Liver (tissue), 9 donors: ENCODE data around the gene CFAP410. TPM values are rescaled to one million over a fixed set of nuclear protein-coding genes. Genes with fewer than 3 reads are reported as not detected.

ENCODE experiments used
- DNase-seq: peaks from one replicate; pipeline ENCODE4 v3.0.0-alpha.2; 2017; ENCODE audit warnings: low spot score
- H3K27ac ChIP-seq, 2 donors: one replicate each; pipeline ENCODE4 v1.7.0; 2013; ENCODE audit warnings: inconsistent platforms in 2 of 2, low read length in 2 of 2, control low read depth in 1 of 2, low read depth in 1 of 2, mild to moderate bottlenecking in 1 of 2
- H3K27me3 ChIP-seq, 4 donors: one replicate each; pipeline versions ENCODE4 v1.6.1 to v1.7.0; 2013; ENCODE audit warnings: low read length in 3 of 4, inconsistent platforms in 1 of 4, mild to moderate bottlenecking in 1 of 4, moderate library complexity in 1 of 4; ENCODE audit not compliant: control insufficient read depth in 4 of 4, insufficient read depth in 4 of 4
- H3K36me3 ChIP-seq, 4 donors: one replicate each; pipeline versions ENCODE4 v1.6.1 to v1.7.0; 2013; ENCODE audit warnings: low read length in 3 of 4, mild to moderate bottlenecking in 3 of 4, low read depth in 1 of 4, moderate library complexity in 1 of 4; ENCODE audit not compliant: control insufficient read depth in 4 of 4, insufficient read depth in 3 of 4
- H3K4me1 ChIP-seq, 4 donors: one replicate each; pipeline versions ENCODE4 v1.6.1 to v1.7.0; 2013; ENCODE audit warnings: low read length in 3 of 4, mild to moderate bottlenecking in 3 of 4, moderate library complexity in 1 of 4; ENCODE audit not compliant: control insufficient read depth in 4 of 4, insufficient read depth in 4 of 4
- H3K4me3 ChIP-seq, 3 donors: one replicate each; pipeline versions ENCODE4 v1.6.1 to v1.7.0; 2013; ENCODE audit warnings: low read length in 3 of 3, control low read depth in 1 of 3, low read depth in 1 of 3, mild to moderate bottlenecking in 1 of 3
- H3K9ac ChIP-seq, 2 donors: one replicate each; pipeline ENCODE4 v1.7.0; 2013; ENCODE audit warnings: low read length in 2 of 2, mild to moderate bottlenecking in 2 of 2, moderate library complexity in 2 of 2, control low read depth in 1 of 2, low read depth in 1 of 2
- H3K9me3 ChIP-seq, 4 donors: one replicate each; pipeline versions ENCODE4 v1.6.1 to v1.7.0; 2013; ENCODE audit warnings: low read length in 3 of 4; ENCODE audit not compliant: control insufficient read depth in 4 of 4
- FOXA2 ChIP-seq: IDR thresholded peaks from 2 replicates; pipeline ENCODE4 v1.6.1; 2016; ENCODE audit warnings: antibody characterized with exemption
- GABPA ChIP-seq, 2 donors: IDR thresholded peaks in 1 of 2; conservative IDR thresholded peaks in 1 of 2; 2 replicates each; pipeline ENCODE4 v1.6.1; 2016; ENCODE audit warnings: antibody characterized with exemption in 2 of 2, mild to moderate bottlenecking in 1 of 2, moderate library complexity in 1 of 2
- HNF4G ChIP-seq: IDR thresholded peaks from 2 replicates; pipeline ENCODE4 v1.6.1; 2016; ENCODE audit warnings: antibody characterized with exemption
- JUND ChIP-seq, 2 donors: IDR thresholded peaks; 2 replicates each; pipeline ENCODE4 v1.6.1; 2016; ENCODE audit warnings: antibody characterized with exemption in 2 of 2
- NR2F2 ChIP-seq: IDR thresholded peaks from 2 replicates; pipeline ENCODE4 v1.6.1; 2016; ENCODE audit warnings: antibody characterized with exemption
- RAD21 ChIP-seq, 2 donors: IDR thresholded peaks; 2 replicates each; pipeline ENCODE4 v1.6.1; 2016; ENCODE audit warnings: antibody characterized with exemption in 2 of 2, mild to moderate bottlenecking in 2 of 2
- RXRA ChIP-seq, 2 donors: IDR thresholded peaks; 2 replicates each; pipeline ENCODE4 v1.6.1; 2017 to 2018; ENCODE audit warnings: antibody characterized with exemption in 2 of 2, mild to moderate bottlenecking in 1 of 2
- SP1 ChIP-seq: IDR thresholded peaks from 2 replicates; pipeline ENCODE4 v1.6.1; 2018; ENCODE audit warnings: antibody characterized with exemption, mild to moderate bottlenecking
- TAF1 ChIP-seq: conservative IDR thresholded peaks from 2 replicates; pipeline ENCODE4 v1.6.1; 2016; ENCODE audit warnings: antibody characterized with exemption, mild to moderate bottlenecking
- YY1 ChIP-seq: IDR thresholded peaks from 2 replicates; pipeline ENCODE4 v1.6.1; 2016; ENCODE audit warnings: antibody characterized with exemption, mild to moderate bottlenecking
- WGBS: extraction: QIAGEN DNeasy Blood & Tissue Kit; methylation state at CpG from one replicate; pipeline ENCODE4 v1.1.7; 2013; 5-methylcytosine and 5-hydroxymethylcytosine counted together
- polyA plus RNA-seq, 2 donors: library from polyadenylated mRNA; stranded (reverse) in 1 of 2; unstranded in 1 of 2; fragments of 200-250 nt in 1 of 2; fragments of >200 nt in 1 of 2; fragmentation: Nextera tagmentation in 1 of 2; extraction: Ambion mirVana in 1 of 2; gene quantifications; one replicate each; pipeline versions ENCODE4 v1.2.1 to v1.2.3, GENCODE V29; 2013 to 2015
- total RNA-seq, 2 donors: library from RNA; depleted of rRNA; stranded (reverse); fragments of >200 nt; gene quantifications; one replicate each; pipeline ENCODE4 v1.2.3, GENCODE V29; 2014
- TF ChIP-seq, protein P1 (sequence below): IDR thresholded peaks from 2 replicates; pipeline ENCODE4 v1.6.1; 2016; ENCODE audit warnings: antibody characterized with exemption, mild to moderate bottlenecking
- TF ChIP-seq, protein P2 (sequence below): IDR thresholded peaks from 2 replicates; pipeline ENCODE4 v1.6.1; 2016; ENCODE audit warnings: antibody characterized with exemption
- TF ChIP-seq, protein P3 (sequence below): IDR thresholded peaks from 2 replicates; pipeline ENCODE4 v1.6.1; 2016; ENCODE audit warnings: antibody characterized with exemption
- TF ChIP-seq, protein P4 (sequence below): IDR thresholded peaks from 2 replicates; pipeline ENCODE4 v1.6.1; 2016; ENCODE audit warnings: antibody characterized with exemption
- donor health status: healthy.
- donor health status: healthy.
- donor health status: healthy.
- donor health status: healthy.
- donor health status: healthy.

Gene CFAP410
- total and polyA plus RNA-seq, 4 donors = 7.9 to 16.3 (median 12.3) TPM

DNA sequence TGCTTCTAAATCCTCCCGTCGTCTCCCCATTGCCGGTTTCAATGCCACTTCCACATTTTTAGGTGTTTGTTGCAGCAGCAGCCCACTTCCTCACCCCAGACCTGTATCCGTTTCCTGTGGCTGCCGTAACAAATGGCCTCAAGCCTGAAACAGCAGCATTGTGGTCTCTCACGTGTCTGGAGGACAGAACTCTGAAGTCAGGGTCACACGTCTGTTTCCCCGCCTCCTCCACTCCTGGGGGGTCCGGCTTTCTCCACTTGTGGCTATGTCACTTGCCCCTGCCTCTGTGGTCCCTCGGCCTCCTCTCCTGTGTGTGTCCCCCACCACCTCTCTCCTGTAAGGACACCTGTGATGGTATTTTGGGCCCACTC is 36.1 kb upstream of the CFAP410 start:
- no peaks in the 10 kb centered on the region for H3K27me3 ChIP-seq
- WGBS = 80% methylated on average over 10 of the region's 10 CpGs
- H3K9ac ChIP-seq = no peak overlapping the region
- H3K27ac ChIP-seq = peak overlapping the region in 1 of 2 donors; percentile 7
- peaks cover 0 to 6% (median 3%) of the 10 kb centered on the region in 4 donors for H3K4me1 ChIP-seq
- TF ChIP-seq RAD21 (IDR thresholded peaks at IDR 0.05) = no peak
- TF ChIP-seq, protein P1, sequence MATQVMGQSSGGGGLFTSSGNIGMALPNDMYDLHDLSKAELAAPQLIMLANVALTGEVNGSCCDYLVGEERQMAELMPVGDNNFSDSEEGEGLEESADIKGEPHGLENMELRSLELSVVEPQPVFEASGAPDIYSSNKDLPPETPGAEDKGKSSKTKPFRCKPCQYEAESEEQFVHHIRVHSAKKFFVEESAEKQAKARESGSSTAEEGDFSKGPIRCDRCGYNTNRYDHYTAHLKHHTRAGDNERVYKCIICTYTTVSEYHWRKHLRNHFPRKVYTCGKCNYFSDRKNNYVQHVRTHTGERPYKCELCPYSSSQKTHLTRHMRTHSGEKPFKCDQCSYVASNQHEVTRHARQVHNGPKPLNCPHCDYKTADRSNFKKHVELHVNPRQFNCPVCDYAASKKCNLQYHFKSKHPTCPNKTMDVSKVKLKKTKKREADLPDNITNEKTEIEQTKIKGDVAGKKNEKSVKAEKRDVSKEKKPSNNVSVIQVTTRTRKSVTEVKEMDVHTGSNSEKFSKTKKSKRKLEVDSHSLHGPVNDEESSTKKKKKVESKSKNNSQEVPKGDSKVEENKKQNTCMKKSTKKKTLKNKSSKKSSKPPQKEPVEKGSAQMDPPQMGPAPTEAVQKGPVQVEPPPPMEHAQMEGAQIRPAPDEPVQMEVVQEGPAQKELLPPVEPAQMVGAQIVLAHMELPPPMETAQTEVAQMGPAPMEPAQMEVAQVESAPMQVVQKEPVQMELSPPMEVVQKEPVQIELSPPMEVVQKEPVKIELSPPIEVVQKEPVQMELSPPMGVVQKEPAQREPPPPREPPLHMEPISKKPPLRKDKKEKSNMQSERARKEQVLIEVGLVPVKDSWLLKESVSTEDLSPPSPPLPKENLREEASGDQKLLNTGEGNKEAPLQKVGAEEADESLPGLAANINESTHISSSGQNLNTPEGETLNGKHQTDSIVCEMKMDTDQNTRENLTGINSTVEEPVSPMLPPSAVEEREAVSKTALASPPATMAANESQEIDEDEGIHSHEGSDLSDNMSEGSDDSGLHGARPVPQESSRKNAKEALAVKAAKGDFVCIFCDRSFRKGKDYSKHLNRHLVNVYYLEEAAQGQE = no peak
- TF ChIP-seq, protein P2, sequence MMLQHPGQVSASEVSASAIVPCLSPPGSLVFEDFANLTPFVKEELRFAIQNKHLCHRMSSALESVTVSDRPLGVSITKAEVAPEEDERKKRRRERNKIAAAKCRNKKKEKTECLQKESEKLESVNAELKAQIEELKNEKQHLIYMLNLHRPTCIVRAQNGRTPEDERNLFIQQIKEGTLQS = no peak
- no peaks in the 10 kb centered on the region for H3K36me3 ChIP-seq
- H3K9me3 ChIP-seq = no peaks in the 10 kb centered on the region
- no peak overlapping the region for H3K4me3 ChIP-seq
- DNase-seq = no peak

DNA sequence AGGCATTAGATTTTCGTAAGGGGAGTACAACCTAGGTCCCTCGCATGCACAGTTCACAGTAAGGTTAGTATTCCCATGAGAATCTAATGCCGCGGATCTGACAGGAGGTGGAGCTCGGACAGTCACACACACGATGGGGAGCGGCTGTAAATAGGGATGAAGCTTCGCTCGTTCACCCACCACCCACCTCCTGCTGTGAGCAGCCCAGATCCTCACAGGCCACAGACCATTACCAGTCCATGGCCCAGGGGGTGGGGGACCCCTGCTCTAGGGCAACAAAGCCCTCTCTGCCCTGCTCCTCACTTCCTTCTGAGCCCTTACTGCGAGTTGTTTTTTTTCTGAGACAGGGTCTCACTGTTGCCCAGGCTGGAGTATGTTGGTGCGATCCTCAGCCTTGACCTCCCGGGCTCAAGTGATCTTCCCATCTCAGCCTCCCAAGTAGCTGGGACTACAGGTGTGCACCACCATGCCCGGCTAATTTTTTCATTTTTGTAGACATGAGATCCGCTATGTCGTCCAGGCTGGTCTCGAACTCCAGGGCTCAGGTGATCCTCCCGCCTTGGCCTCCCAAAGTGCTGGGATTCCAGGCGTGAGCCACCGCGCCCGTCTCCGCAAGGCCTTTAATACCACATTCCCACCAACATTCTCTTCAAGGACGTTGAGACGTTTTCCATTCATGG is 35.6 kb upstream of the CFAP410 start:
- DNase-seq = no peak
- no peak overlapping the region for H3K4me3 ChIP-seq
- H3K4me1 ChIP-seq = peaks cover 0 to 10% (median 7%) of the 10 kb centered on the region in 4 donors
- WGBS = 89% methylated on average over 24 of the region's 24 CpGs
- TF ChIP-seq TAF1 = no peak
- TF ChIP-seq SP1 = no peak
- no peak for TF ChIP-seq GABPA (IDR thresholded peaks at IDR 0.05 in 1 of 2, conservative IDR thresholded peaks at IDR 0.05 in 1 of 2)
- no peak for TF ChIP-seq NR2F2
- no peak for TF ChIP-seq HNF4G
- no peak for TF ChIP-seq YY1
- TF ChIP-seq, protein P1 = no peak
- no peak for TF ChIP-seq JUND (IDR thresholded peaks at IDR 0.05)
- no peak for TF ChIP-seq RXRA (IDR thresholded peaks at IDR 0.05)
- TF ChIP-seq, protein P3, sequence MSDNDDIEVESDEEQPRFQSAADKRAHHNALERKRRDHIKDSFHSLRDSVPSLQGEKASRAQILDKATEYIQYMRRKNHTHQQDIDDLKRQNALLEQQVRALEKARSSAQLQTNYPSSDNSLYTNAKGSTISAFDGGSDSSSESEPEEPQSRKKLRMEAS = no peak
- TF ChIP-seq, protein P4, sequence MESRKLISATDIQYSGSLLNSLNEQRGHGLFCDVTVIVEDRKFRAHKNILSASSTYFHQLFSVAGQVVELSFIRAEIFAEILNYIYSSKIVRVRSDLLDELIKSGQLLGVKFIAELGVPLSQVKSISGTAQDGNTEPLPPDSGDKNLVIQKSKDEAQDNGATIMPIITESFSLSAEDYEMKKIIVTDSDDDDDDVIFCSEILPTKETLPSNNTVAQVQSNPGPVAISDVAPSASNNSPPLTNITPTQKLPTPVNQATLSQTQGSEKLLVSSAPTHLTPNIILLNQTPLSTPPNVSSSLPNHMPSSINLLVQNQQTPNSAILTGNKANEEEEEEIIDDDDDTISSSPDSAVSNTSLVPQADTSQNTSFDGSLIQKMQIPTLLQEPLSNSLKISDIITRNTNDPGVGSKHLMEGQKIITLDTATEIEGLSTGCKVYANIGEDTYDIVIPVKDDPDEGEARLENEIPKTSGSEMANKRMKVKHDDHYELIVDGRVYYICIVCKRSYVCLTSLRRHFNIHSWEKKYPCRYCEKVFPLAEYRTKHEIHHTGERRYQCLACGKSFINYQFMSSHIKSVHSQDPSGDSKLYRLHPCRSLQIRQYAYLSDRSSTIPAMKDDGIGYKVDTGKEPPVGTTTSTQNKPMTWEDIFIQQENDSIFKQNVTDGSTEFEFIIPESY = no peak
- TF ChIP-seq FOXA2 = no peak
- no peaks in the 10 kb centered on the region for H3K27me3 ChIP-seq
- no peaks in the 10 kb centered on the region for H3K36me3 ChIP-seq
- H3K27ac ChIP-seq = peak overlapping the region in 1 of 2 donors; percentile 7
- H3K9ac ChIP-seq = no peak overlapping the region
- no peaks in the 10 kb centered on the region for H3K9me3 ChIP-seq
